Measurements from ENCODE around the gene TNFAIP2. TPM values are rescaled to one million over a fixed set of nuclear protein-coding genes. Genes with fewer than 3 reads are reported as not detected.

TNFAIP2 gene
- total and polyA plus RNA-seq, 9 of the 15 experiments (the other 6 are each of a cell fraction or from before 2014, with no cell fraction given), result 22.6 to 68.6 (median 44.6) TPM

DNA sequence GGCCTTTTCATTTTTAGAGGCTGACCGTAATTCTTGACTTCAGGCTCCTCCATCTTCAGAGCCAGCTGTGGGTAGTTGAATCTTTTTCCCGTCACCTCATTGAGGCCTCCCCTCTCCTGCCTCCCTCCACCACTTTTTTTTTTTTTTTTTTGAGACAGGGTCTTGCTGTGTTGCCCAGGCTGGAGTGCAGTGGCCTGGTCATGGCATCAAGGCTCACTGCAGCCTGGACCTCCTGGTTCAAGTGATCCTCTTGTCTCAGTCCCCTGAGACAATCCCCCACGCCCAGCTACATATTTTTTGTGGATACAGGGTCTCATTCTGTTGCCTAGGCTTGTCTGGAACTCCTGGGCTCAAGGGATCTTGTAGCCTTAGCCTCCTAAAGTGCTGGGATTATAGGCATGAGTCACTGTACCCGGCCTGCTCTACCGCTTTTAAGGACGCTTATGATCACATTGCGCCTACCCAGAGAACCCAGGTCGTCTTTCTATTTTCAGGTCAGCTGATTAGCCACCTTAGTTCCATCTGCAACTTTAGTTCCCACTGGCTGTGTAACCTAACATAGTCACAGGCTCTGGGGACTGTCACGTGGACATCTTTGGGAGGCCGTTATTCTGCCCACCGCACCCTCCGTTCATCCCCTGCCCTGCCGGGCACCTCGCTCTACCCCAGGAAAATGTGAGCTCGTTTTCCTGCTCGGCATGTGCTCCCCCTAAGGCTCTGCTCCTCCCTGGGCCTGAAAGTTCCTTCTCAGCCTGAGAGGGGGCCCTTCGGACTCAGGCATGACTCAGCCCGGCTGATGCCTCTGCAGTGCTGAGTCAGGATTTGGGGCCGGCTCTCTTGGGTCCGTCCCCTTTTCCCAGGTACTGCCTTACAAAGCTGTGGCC is 13.4 kb downstream of the TNFAIP2 start (continued):
- TF ChIP-seq SRF (CRISPR knock-in tag; IDR thresholded peaks at IDR 0.05) (peak in 1 of 2 experiments; percentile 33; a peak in 1 of 4 replicates), RFX7 (CRISPR knock-in tag; IDR thresholded peaks at IDR 0.05) (no peak), CEBPB (tag; IDR thresholded peaks at IDR 0.05) (no peak), ZBTB1 (CRISPR knock-in tag; IDR thresholded peaks at IDR 0.05; ENCODE audit: borderline replicate concordance, low read depth) (no peak), FOS (IDR thresholded peaks at IDR 0.05; ENCODE audit: extremely low read depth, insufficient read length) (no peak), ZNF121 (CRISPR knock-in tag; conservative IDR thresholded peaks at IDR 0.05) (peak; percentile 98), STAT5B (CRISPR knock-in tag; IDR thresholded peaks at IDR 0.05) (no peak), MTA2 (IDR thresholded peaks at IDR 0.05; ENCODE audit: low read depth) (no peak), FOXA3 (CRISPR knock-in tag; conservative IDR thresholded peaks at IDR 0.05 in 1 of 2, IDR thresholded peaks at IDR 0.05 in 1 of 2) (no peak), NR2C2 (CRISPR knock-in tag; IDR thresholded peaks at IDR 0.05) (no peak), NR2C2 (tag; IDR thresholded peaks at IDR 0.05) (0 out of 2 replicates have a peak, but pooled peaks have one; percentile 9), GATAD2B (IDR thresholded peaks at IDR 0.05; ENCODE audit: borderline replicate concordance) (no peak), ATF7 (IDR thresholded peaks at IDR 0.05) (peak; percentile 56; the same call in 1 of the 2 replicates), MXI1 (IDR thresholded peaks at IDR 0.05; ENCODE audit: low read depth, low read length) (no peak), ZNF134 (CRISPR knock-in tag; conservative IDR thresholded peaks at IDR 0.05) (no peak), RBM34 (IDR thresholded peaks at IDR 0.05; ENCODE audit: borderline replicate concordance, insufficient read depth, low read length) (no peak), RHOXF2B (CRISPR knock-in tag; conservative IDR thresholded peaks at IDR 0.05) (no peak), NONO (IDR thresholded peaks at IDR 0.05; ENCODE audit: low read depth in 2 of 2, low read length in 1 of 2) (no peak), ILK (tag; IDR thresholded peaks at IDR 0.05; ENCODE audit: borderline replicate concordance, low read depth) (no peak), ERF (CRISPR knock-in tag; IDR thresholded peaks at IDR 0.05) (peak; percentile 45; the same call in 1 of the 2 replicates), SUPT5H (IDR thresholded peaks at IDR 0.05) (no peak), XRCC4 (IDR thresholded peaks at IDR 0.05; ENCODE audit: extremely low read depth, insufficient read depth, insufficient read length) (no peak), MEF2A (IDR thresholded peaks at IDR 0.05; ENCODE audit: control insufficient read depth, low read depth, low read length) (no peak), ZNF133 (CRISPR knock-in tag; IDR thresholded peaks at IDR 0.05) (no peak)
- TF ChIP-seq, protein P1, sequence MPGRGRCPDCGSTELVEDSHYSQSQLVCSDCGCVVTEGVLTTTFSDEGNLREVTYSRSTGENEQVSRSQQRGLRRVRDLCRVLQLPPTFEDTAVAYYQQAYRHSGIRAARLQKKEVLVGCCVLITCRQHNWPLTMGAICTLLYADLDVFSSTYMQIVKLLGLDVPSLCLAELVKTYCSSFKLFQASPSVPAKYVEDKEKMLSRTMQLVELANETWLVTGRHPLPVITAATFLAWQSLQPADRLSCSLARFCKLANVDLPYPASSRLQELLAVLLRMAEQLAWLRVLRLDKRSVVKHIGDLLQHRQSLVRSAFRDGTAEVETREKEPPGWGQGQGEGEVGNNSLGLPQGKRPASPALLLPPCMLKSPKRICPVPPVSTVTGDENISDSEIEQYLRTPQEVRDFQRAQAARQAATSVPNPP (IDR thresholded peaks at IDR 0.05; ENCODE audit: borderline replicate concordance, insufficient read depth, insufficient read length), result no peak
- TF ChIP-seq, protein P2, sequence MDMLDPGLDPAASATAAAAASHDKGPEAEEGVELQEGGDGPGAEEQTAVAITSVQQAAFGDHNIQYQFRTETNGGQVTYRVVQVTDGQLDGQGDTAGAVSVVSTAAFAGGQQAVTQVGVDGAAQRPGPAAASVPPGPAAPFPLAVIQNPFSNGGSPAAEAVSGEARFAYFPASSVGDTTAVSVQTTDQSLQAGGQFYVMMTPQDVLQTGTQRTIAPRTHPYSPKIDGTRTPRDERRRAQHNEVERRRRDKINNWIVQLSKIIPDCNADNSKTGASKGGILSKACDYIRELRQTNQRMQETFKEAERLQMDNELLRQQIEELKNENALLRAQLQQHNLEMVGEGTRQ (CRISPR knock-in tag; IDR thresholded peaks at IDR 0.05), result peak; percentile 47; the same call in 1 of the 2 replicates

All from K562 (cell line).